ENCODE measurements around the gene CCL4.
"Not testable (repeated sequence)": the region's sequence is repeated elsewhere in the genome, so short reads cannot be mapped to it uniquely, and the experiment has no call there.

Gene CCL4

GRCh38 chr17:36111068-36111490, 7.5 kb downstream of the CCL4 start:
- in situ Hi-C loops (cut with HindIII; ENCODE audit: low pct_unique_long_range_greater_than_20kb, low sequenced_read_pairs), result no loop called here
- no peak for DNase-seq (ENCODE audit: low read depth in 1 of 2, low spot score in 1 of 2)
- TF ChIP-seq JUND (IDR thresholded peaks at IDR 0.05; ENCODE audit: low read depth), result no peak

GRCh38 chr17:36112572-36112971, 8.9 kb downstream of the CCL4 start:
- DNase-seq (ENCODE audit: low read depth in 1 of 2, low spot score in 1 of 2), result no peak
- in situ Hi-C loops (cut with HindIII; ENCODE audit: low pct_unique_long_range_greater_than_20kb, low sequenced_read_pairs), result no loop called here
- TF ChIP-seq JUND (IDR thresholded peaks at IDR 0.05; ENCODE audit: low read depth), result no peak

GRCh38 chr17:36113131-36113530, 9.5 kb downstream of the CCL4 start:
- in situ Hi-C loops (cut with HindIII; ENCODE audit: low pct_unique_long_range_greater_than_20kb, low sequenced_read_pairs), result not testable (repeated sequence)

GRCh38 chr17:36114971-36115648, 11.5 kb downstream of the CCL4 start:
- in situ Hi-C loops (cut with HindIII; ENCODE audit: low pct_unique_long_range_greater_than_20kb, low sequenced_read_pairs); DNase-seq (ENCODE audit: low read depth in 1 of 2, low spot score in 1 of 2): not testable (repeated sequence)

More at GRCh38 chr17:36113131-36113530, 9.5 kb downstream of the CCL4 start:
- not testable (repeated sequence) for DNase-seq (ENCODE audit: low read depth in 1 of 2, low spot score in 1 of 2)

- DNase-seq (ENCODE audit: low read depth in 1 of 2, low spot score in 1 of 2); in situ Hi-C loops (cut with HindIII; ENCODE audit: low pct_unique_long_range_greater_than_20kb, low sequenced_read_pairs): not testable (repeated sequence)
Observed at GRCh38 chr17:36115649-36115977, 12.0 kb downstream of the CCL4 start.

GRCh38 chr17:36117505-36118382, 14.1 kb downstream of the CCL4 start:
- in situ Hi-C loops (cut with HindIII; ENCODE audit: low pct_unique_long_range_greater_than_20kb, low sequenced_read_pairs), result no loop called here
- no peak for TF ChIP-seq JUND (IDR thresholded peaks at IDR 0.05; ENCODE audit: low read depth)
- DNase-seq (ENCODE audit: low read depth in 1 of 2, low spot score in 1 of 2), result no peak

- DNase-seq (ENCODE audit: low read depth in 1 of 2, low spot score in 1 of 2), result peak in 1 of 2 experiments; percentile 12
- TF ChIP-seq JUND (IDR thresholded peaks at IDR 0.05; ENCODE audit: low read depth), result no peak
- in situ Hi-C loops (cut with HindIII; ENCODE audit: low pct_unique_long_range_greater_than_20kb, low sequenced_read_pairs), result no loop called here
Observed at GRCh38 chr17:36118477-36119353, 15.1 kb downstream of the CCL4 start.

GRCh38 chr17:36120221-36120620, 16.6 kb downstream of the CCL4 start:
- TF ChIP-seq JUND (IDR thresholded peaks at IDR 0.05; ENCODE audit: low read depth), result no peak
- in situ Hi-C loops (cut with HindIII; ENCODE audit: low pct_unique_long_range_greater_than_20kb, low sequenced_read_pairs), result no loop called here
- DNase-seq (ENCODE audit: low read depth in 1 of 2, low spot score in 1 of 2), result no peak

- DNase-seq (ENCODE audit: low read depth in 1 of 2, low spot score in 1 of 2); in situ Hi-C loops (cut with HindIII; ENCODE audit: low pct_unique_long_range_greater_than_20kb, low sequenced_read_pairs): not testable (repeated sequence)
Observed at GRCh38 chr17:36121099-36121498, 17.5 kb downstream of the CCL4 start.

- no peak for DNase-seq (ENCODE audit: low read depth in 1 of 2, low spot score in 1 of 2)
- no peak for TF ChIP-seq JUND (IDR thresholded peaks at IDR 0.05; ENCODE audit: low read depth)
- in situ Hi-C loops (cut with HindIII; ENCODE audit: low pct_unique_long_range_greater_than_20kb, low sequenced_read_pairs), result no loop called here
Observed at GRCh38 chr17:36123431-36123830, 19.8 kb downstream of the CCL4 start.

GRCh38 chr17:36124879-36125824, 21.5 kb downstream of the CCL4 start:
- peak in 1 of 2 experiments; percentile 25 for DNase-seq (ENCODE audit: low read depth in 1 of 2, low spot score in 1 of 2)
- in situ Hi-C loops (cut with HindIII; ENCODE audit: low pct_unique_long_range_greater_than_20kb, low sequenced_read_pairs), result no loop called here
- TF ChIP-seq JUND (IDR thresholded peaks at IDR 0.05; ENCODE audit: low read depth), result no peak
